Caco-2 (cell line): ENCODE results near the gene LHFPL3. TPM values are rescaled to one million over a fixed set of nuclear protein-coding genes. Genes with fewer than 3 reads are reported as not detected.

Experiments
- BruUV-seq: library from RNA; stranded (reverse); fragments of 400-500 nt; replicated peaks from 2 replicates; lab custom pipeline; 2021; lab: Mats Ljungman, UMichigan
- CTCF ChIA-PET: fragments of 300-600 bp; sonication (Branson Sonifier 250); formaldehyde crosslinking; loops from one replicate; lab custom pipeline; 2022; ENCODE audit warnings: antibody characterized with exemption; lab: Charles Lee
- POLR2A ChIA-PET: fragments of 300-600 bp; sonication (Branson Sonifier 250); formaldehyde crosslinking; loops from one replicate; lab custom pipeline; 2022; ENCODE audit warnings: antibody characterized with exemption; lab: Charles Lee
- DNase-seq, 2 experiments: peaks; one replicate each; pipeline versions ENCODE4 v3.0.0 to v3.0.0-alpha.2; 2020 to 2022
- H3K27me3 ChIP-seq: replicated peaks from 2 replicates; pipeline ENCODE4 v1.6.0; 2011; ENCODE audit warnings: low read length; ENCODE audit not compliant: control insufficient read depth, insufficient read depth
- H3K36me3 ChIP-seq: 2 replicates; pipeline ENCODE4 v1.5.1; 2011; ENCODE audit warnings: low read length; ENCODE audit not compliant: control insufficient read depth, insufficient read depth
- H3K4me1 ChIP-seq: fragments of 250-450 bp; sonication (Bioruptor Pico); 2 replicates; pipeline ENCODE4 v1.5.1; 2020; ENCODE audit warnings: mild to moderate bottlenecking
- H3K4me3 ChIP-seq: 2 replicates; pipeline ENCODE4 v1.5.1; 2011; ENCODE audit warnings: low read depth, mild to moderate bottlenecking, control low read depth, low read length
- H3K9me3 ChIP-seq: fragments of 250-450 bp; sonication (Bioruptor Pico); 2 replicates; pipeline ENCODE4 v1.5.1; 2020; ENCODE audit warnings: mild to moderate bottlenecking, moderate library complexity
- H3K27ac Mint-ChIP-seq: one replicate; pipeline ENCODE4 v1.8.0; 2022; ENCODE audit warnings: mixed read lengths; ENCODE audit not compliant: unreplicated experiment
- H3K27me3 Mint-ChIP-seq: one replicate; pipeline ENCODE4 v1.8.0; 2022; ENCODE audit warnings: mixed read lengths; ENCODE audit not compliant: insufficient read depth, unreplicated experiment
- H3K36me3 Mint-ChIP-seq: one replicate; pipeline ENCODE4 v1.8.0; 2022; ENCODE audit warnings: mild to moderate bottlenecking, mixed read lengths; ENCODE audit not compliant: insufficient read depth, unreplicated experiment
- H3K4me1 Mint-ChIP-seq: one replicate; pipeline ENCODE4 v1.8.0; 2022; ENCODE audit warnings: low read depth, mixed read lengths; ENCODE audit not compliant: unreplicated experiment
- H3K4me3 Mint-ChIP-seq: one replicate; pipeline ENCODE4 v1.8.0; 2022; ENCODE audit warnings: mild to moderate bottlenecking, moderate library complexity, mixed read lengths; ENCODE audit not compliant: unreplicated experiment
- H3K9me3 Mint-ChIP-seq: one replicate; pipeline ENCODE4 v1.8.0; 2022; ENCODE audit warnings: mixed read lengths; ENCODE audit not compliant: unreplicated experiment
- intact Hi-C: fragments of 100-400 bp; cut with micrococcal nuclease; formaldehyde crosslinking; loops from one replicate; pipeline ENCODE4 v1.10.0; 2022; ENCODE audit not compliant: unreplicated experiment
- total RNA-seq: library from RNA; stranded (reverse); gene quantifications from 2 replicates; pipeline ENCODE4 v1.2.3, GENCODE V29; 2022
- TF ChIP-seq, protein P1 (sequence below), 2 experiments: fragments of 200-600 bp in 1 of 2; IDR thresholded peaks; 1 replicate in 1 of 2; 2 replicates in 1 of 2; pipeline versions ENCODE4 v1.5.1 to v1.8.0; 2011 to 2022; ENCODE audit warnings: antibody characterized with exemption in 1 of 2, control low read depth in 1 of 2, inconsistent platforms in 1 of 2, low read depth in 1 of 2, low read length in 1 of 2, mild to moderate bottlenecking in 1 of 2, moderate library complexity in 1 of 2; ENCODE audit not compliant: insufficient read depth in 1 of 2, severe bottlenecking in 1 of 2, unreplicated experiment in 1 of 2

Gene LHFPL3
- total RNA-seq, 1 experiment from 2014 or later, result not detected

DNA sequence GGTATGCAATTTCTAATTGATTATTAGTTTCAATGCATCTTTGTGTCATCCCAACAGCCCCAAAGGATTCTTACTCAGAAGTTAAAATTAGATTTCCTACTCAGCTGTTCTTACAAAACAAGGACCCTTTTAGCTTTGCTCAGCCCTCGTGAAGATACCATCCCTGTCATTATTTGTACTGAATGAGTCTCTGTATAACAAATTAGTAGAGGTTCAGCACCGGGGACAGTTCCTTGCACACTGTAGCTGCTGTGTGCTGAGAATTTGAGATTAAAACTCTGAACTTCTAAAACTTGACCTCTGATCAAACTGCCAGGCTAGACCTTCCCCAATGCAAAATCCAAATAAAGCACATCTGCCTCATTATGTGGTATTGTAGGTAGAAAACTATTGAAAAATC is 299.1 kb downstream of the LHFPL3 start:
- no peaks in the 10 kb centered on the region for H3K27me3 Mint-ChIP-seq
- H3K4me1 Mint-ChIP-seq, result no peaks in the 10 kb centered on the region
- Histone ChIP-seq H3K4me3 (no peak overlapping the region), H3K9me3 (no peaks in the 10 kb centered on the region), H3K36me3 (no peaks in the 10 kb centered on the region), H3K27me3 (no peaks in the 10 kb centered on the region), H3K4me1 (no peaks in the 10 kb centered on the region)
- POLR2A ChIA-PET, result no interaction called here
- BruUV-seq, result no TSS peak
- DNase-seq, result peak in 1 of 2 experiments; percentile 56
- no peaks in the 10 kb centered on the region for H3K36me3 Mint-ChIP-seq
- TF ChIP-seq, protein P1, sequence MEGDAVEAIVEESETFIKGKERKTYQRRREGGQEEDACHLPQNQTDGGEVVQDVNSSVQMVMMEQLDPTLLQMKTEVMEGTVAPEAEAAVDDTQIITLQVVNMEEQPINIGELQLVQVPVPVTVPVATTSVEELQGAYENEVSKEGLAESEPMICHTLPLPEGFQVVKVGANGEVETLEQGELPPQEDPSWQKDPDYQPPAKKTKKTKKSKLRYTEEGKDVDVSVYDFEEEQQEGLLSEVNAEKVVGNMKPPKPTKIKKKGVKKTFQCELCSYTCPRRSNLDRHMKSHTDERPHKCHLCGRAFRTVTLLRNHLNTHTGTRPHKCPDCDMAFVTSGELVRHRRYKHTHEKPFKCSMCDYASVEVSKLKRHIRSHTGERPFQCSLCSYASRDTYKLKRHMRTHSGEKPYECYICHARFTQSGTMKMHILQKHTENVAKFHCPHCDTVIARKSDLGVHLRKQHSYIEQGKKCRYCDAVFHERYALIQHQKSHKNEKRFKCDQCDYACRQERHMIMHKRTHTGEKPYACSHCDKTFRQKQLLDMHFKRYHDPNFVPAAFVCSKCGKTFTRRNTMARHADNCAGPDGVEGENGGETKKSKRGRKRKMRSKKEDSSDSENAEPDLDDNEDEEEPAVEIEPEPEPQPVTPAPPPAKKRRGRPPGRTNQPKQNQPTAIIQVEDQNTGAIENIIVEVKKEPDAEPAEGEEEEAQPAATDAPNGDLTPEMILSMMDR (IDR thresholded peaks at IDR 0.05; ENCODE audit: insufficient read depth in 1 of 2, low read depth in 1 of 2, low read length in 1 of 2, severe bottlenecking in 1 of 2, unreplicated experiment in 1 of 2), result no peak
- CTCF ChIA-PET, result no interaction called here
- no peaks in the 10 kb centered on the region for H3K9me3 Mint-ChIP-seq
- intact Hi-C loops, result no loop called here
- H3K27ac Mint-ChIP-seq, result no peak overlapping the region
- H3K4me3 Mint-ChIP-seq, result no peak overlapping the region

DNA sequence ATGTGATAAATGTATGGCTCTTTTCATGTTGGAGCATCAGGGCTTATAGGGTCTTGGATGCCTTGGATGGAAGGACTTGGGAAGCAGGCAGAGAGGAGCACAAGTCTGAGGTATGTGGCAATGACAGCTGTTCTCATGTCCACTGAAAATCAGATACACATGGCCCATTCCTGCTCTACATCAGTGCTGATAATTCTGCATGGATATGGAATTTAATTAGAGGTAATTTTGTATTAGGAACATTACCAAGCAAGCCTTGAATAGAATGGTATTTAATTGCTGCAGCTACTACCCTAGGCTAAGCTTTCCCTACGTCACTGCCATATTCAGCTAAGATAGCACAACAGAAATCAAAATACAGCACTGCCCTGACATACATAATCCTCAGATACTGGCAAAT is 299.6 kb downstream of the LHFPL3 start:
- Histone ChIP-seq H3K9me3 (no peaks in the 10 kb centered on the region), H3K36me3 (no peaks in the 10 kb centered on the region), H3K4me1 (no peaks in the 10 kb centered on the region), H3K27me3 (no peaks in the 10 kb centered on the region), H3K4me3 (no peak overlapping the region)
- Mint-ChIP-seq H3K4me1 (no peaks in the 10 kb centered on the region), H3K4me3 (no peak overlapping the region), H3K9me3 (no peaks in the 10 kb centered on the region), H3K36me3 (no peaks in the 10 kb centered on the region), H3K27me3 (no peaks in the 10 kb centered on the region), H3K27ac (no peak overlapping the region)
- no TSS peak for BruUV-seq
- DNase-seq, result no peak
- TF ChIP-seq, protein P1 (IDR thresholded peaks at IDR 0.05; ENCODE audit: insufficient read depth in 1 of 2, low read depth in 1 of 2, low read length in 1 of 2, severe bottlenecking in 1 of 2, unreplicated experiment in 1 of 2), result no peak
- POLR2A ChIA-PET, result no interaction called here
- CTCF ChIA-PET, result no interaction called here
- intact Hi-C loops, result no loop called here

DNA sequence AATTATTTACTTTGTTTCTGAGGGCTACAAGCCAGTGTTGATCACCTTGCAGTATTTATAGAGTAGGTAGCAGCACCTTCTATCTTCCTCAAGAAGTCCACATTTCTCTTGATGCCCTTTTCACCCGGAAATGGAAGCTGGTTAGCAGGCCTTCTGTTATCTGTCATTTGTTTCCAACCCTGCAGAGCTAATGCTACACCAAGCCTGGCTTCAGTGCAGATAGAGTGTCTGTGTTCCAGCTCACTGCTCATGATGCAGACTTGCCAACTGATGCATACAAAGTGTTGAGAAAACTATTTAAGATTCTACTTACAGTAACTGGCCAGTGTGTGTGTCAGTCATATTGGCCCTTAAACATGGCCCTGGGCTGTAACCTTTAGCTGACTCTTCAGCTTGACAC is 301.0 kb downstream of the LHFPL3 start:
- Histone ChIP-seq H3K27me3 (no peaks in the 10 kb centered on the region), H3K9me3 (no peaks in the 10 kb centered on the region), H3K4me1 (no peaks in the 10 kb centered on the region), H3K4me3 (no peak overlapping the region), H3K36me3 (no peaks in the 10 kb centered on the region)
- no peaks in the 10 kb centered on the region for H3K4me1 Mint-ChIP-seq
- no peak for DNase-seq
- intact Hi-C loops, result no loop called here
- H3K27me3 Mint-ChIP-seq, result no peaks in the 10 kb centered on the region
- POLR2A ChIA-PET, result no interaction called here
- H3K4me3 Mint-ChIP-seq, result no peak overlapping the region
- CTCF ChIA-PET, result no interaction called here
- no peaks in the 10 kb centered on the region for H3K36me3 Mint-ChIP-seq
- TF ChIP-seq, protein P1 (IDR thresholded peaks at IDR 0.05; ENCODE audit: insufficient read depth in 1 of 2, low read depth in 1 of 2, low read length in 1 of 2, severe bottlenecking in 1 of 2, unreplicated experiment in 1 of 2), result no peak
- no peaks in the 10 kb centered on the region for H3K9me3 Mint-ChIP-seq
- H3K27ac Mint-ChIP-seq, result no peak overlapping the region
- BruUV-seq, result no TSS peak
